Ureter (tissue), 1 donor: ENCODE measurements around the gene PIK3CA. TPM values are rescaled to one million over a fixed set of nuclear protein-coding genes. Genes with fewer than 3 reads are reported as not detected.
"Not testable (repeated sequence)": the region's sequence is repeated elsewhere in the genome, so short reads cannot be mapped to it uniquely, and the experiment has no call there.

ENCODE experiments used
- DNase-seq: peaks from one replicate; pipeline ENCODE4 v3.0.0-alpha.2; 2020; ENCODE audit warnings: low spot score
- total RNA-seq: library from RNA; stranded (reverse); gene quantifications from one replicate; pipeline ENCODE4 v1.2.4, GENCODE V29; 2023
- donor health status: DM: yes; HTN: yes; CAD: no.

The PIK3CA gene
- total RNA-seq, 1 donor from 2014 or later = 22.5 TPM

DNA sequence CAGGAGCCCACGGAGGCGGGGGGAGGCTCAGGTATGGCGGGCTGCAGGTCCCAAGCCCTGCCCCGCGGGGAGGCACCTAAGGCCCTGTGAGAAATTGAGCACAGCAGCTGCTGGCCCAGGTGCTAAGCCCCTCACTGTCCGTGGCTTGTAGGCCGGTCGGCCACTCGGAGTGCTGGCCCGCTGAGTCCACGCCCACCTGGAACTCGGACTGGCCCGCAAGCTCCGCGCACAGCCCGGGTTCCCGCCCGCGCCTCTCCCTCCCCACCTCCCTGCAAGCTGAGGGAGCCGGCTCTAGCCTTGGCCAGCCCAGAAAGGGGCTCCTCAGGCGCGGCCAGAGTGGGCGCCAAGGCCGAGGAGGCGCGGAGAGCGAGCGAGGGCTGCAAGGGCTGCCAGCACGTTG is 115.0 kb downstream of the PIK3CA start:
- no peak for DNase-seq

DNA sequence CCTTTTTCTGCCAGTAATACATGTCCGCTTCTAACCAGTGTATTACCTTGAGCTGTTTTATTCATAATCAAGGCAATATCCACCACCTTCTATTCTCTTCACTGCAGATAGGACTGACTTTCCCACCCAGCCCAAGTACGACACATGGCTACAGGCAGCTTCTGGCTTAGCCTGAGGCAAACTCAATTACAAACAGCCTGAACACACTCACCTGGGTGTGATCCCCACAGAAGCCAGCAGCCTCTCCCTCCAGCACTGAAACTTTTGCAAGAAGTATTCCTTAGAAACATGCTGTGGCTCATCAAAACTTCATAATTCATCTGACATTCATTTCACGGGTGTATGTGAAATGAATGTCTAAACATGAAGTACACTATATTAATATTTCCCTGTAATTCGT is 116.3 kb downstream of the PIK3CA start:
- no peak for DNase-seq

DNA sequence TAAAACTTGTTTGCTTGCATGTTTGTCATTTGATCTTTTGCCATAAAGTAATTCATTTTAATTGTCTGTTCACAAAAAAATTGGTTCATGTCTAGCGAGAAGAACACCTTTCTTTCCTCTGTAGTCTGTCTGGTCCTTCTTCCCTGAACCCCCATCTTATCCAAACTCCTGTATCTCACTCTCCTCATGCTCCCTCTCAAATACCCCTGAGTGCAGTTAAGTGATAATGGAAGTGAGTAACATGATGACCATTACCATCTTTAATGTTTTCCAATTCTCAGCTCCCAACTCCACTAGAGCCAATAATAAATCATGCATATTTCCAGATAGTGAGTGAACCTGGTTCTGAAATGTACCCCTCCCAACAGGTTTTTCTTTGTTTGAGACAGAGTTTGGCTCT is 116.9 kb downstream of the PIK3CA start:
- no peak for DNase-seq

DNA sequence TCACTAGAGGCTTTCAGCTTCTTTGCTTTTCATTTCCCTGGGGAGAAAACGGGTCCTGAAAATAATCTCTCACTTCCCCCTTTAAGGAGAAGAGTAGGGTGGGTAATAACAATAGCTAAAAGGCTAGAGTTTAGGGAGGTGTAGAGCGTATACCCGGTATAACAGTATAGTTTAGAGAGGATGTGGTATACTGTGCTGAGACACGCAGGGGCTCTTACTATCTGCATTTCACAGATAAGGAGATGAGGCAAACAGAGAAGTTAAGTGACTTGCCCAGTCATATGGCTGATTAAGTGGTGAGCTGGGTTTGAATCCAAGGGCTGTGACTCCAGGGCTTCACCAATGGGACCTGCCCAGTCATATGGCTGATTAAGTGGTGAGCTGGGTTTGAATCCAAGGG is 117.7 kb downstream of the PIK3CA start:
- DNase-seq = no peak

DNA sequence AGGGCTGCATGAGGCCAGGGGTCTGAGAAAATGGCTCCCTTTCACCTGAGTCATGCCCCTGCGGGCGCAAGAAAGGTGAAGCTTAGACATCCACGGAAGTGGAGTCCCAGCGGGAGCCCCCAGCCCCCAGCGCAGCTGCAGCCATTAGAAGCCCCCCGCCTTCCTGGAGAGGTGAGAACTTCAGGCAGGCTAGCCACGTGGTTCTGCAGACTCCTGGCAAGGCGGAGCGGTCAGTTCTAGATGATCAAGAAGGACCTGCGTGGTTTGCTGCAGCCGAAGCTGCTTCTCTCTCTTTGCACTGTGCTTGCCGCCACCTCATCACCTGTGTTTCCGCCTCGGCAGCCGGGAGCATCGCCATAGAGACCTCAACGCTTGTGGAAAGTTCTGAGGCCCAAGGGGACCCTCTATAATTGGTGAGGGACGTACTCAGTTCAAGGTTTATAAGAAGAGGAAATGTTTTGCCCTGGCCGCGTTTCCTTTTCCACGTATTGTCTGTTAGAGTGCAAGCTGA is 118.6 kb downstream of the PIK3CA start:
- DNase-seq = no peak

DNA sequence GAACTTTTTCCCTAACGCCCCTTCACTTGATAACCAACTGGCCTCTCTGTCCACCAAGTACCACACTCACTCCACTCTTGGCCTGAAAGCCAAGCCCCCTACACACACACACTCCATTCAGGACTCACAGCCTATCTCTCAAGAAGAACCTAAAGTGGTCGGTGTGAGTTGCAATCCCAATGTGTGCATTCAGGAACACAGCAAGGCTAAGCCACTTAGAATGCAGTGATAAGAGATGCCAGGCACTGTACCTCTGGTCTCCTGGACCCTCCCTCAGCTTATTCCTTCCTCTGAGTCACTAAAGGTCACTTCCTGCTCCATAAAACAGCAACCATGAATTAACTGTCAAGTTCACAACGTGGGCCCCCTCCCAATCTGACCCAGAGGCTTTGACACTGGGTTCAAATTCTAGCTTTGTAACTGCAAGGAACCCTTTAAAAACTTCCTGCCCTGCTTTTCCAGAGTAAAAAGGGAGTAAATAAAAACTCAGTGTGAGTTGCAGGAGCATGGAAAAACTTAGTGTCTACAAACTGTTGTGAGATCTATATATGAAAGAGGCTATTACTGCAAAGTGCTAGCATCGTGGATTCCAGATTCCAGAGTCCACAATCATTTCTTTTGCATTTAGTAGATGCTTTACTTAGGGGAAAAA is 120.4 kb downstream of the PIK3CA start:
- DNase-seq = no peak

DNA sequence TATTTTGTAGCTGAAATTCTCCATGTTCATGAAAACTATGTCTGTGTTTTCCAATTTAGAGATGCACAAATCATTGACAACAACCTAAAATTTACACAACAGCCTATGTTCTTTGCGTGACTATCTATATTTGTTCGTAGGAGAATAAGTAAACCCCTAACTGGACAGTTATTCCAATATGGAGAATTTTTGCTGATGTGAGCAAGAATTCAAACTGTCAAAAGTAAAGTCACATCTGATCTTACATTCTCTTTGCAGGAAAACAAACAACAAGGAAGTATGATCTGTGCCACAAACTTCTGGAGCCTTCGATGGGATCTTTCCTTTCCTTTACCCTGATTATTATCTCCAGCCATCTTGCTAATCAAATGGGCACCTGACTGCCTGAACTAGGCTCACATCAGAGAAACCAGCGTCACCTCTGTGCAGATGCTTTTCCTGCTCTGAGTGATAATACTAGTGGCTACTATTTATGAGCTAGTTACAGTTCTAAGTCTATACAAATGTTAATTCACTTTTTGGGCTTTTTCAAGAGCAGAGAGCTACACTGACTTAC is 121.1 kb downstream of the PIK3CA start:
- DNase-seq = no peak

DNA sequence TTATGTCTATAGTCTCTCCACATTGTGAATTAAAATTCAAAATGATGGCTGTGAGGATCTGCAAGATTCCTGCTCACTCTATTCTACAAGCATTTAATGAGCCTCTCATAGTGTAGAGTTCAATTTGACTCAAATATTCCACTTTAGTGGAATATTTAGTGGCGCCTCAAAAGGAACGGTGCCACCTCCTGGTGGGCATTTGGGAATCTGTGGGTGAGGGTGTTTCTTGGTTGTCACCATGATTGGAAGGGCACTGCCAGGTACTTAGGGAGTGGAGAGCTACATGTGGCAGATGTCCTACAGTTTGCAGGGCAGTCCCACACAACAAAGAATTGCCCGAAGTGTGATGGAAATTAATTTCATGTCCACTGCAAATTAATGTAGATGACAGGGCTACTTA is 124.2 kb downstream of the PIK3CA start:
- DNase-seq = no peak

DNA sequence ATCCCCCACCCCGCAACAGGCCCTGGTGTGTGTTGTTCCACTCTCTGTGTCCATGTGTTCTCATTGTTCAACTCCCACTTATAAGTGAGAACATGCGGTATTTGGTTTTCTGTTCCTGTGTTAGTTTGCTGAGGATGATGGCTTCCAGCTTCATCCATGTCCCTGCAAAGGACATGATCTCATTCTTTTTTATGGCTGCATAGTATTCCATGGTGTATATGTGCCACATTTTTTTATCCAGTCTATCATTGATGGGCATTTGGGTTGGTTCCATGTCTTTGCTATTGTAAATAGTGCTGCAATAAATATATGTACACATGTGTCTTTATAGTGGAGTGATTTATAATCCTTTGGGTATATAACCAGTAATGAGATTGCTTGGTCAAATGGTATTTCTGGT is 126.3 kb downstream of the PIK3CA start:
- not testable (repeated sequence) for DNase-seq

DNA sequence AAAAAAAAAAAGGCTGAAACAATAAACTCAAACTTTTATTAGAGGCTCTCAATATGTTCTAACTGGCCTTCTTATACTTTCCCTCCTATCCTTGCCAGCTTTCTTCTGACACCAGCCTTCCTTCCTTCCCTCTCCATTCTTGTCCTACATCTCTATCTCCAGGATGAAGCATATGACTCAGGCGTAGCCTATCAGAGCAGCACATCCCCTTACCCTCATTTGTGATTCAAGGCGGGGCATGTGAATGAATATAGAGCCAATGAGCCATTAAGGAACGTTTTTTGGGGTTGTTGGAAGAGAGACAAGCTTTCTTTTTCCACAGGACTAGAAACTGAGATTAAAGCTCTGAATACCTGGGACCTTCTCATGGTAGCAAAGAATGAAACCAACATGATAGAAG is 127.8 kb downstream of the PIK3CA start:
- no peak for DNase-seq

DNA sequence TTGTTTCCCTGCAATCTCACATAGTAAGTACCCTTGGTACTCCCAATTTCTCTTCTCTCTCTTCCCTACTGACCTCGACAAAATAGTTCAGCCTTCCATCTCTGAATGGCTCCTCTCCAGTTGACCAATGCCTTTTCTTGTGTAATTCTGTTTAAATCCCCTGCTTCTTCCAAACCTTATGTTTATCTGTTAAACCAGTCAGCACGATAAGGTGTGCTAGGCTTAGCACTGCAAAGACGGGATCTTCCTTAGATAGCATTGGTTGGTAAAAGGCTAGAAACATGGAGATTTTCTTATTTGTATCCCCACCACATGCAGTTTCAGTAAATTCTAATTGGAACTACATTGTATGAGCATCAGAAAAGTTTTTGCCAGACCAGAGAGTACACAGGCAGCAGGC is 128.6 kb downstream of the PIK3CA start:
- no peak for DNase-seq

DNA sequence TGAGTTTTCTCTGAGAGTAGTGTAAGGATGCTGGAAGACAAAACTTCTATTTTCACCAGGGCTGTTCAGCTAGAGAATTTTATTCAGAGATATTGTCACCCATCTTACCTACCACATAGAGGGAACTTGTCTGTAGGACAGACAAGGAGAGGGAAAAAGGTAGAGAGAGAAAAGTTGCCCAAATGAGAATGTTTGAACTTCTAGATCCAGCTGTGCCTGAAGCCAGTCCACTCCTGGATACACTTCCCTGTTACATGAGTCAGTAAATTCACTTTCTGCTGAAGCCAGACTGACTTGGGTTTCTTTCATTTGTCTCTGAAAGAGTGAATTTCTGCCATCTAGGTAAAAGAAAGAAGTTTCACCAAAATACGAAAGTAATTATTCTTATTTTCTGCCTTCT is 130.0 kb downstream of the PIK3CA start:
- no peak for DNase-seq

DNA sequence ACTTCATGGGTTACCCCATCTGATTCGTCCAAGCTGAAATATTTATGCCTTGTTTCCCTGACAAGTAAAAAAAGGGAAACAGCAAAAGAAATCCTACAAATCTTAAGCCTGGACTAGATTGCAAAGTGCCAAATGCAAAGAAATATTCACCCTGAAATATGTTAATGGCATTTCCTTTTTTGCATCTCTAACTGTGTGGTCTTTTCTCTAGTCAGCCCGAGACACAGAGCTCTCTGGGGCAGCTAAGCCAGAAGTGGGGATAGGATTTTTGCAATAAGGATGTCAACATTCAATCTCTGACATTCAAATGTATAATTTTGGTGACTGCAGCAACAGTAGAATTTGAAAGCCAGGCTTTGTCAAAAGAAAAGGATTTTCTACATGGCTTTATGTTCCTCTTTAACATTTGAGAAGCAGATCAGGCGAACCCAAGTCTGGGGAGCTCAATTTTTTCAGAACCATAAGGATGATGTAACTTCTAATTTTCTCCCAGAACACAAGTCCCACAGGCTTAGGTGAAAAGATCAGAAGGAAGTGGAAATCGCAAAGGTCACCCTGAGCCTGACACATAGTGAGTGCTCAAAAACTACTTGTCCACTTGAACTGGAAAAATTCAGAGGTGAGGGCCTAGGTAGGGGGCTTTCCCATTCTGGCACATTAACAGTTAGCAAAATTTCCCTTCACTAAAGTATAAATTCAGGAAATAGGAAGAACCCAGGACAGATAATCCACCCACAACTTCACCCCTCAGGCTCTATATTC is 131.0 kb downstream of the PIK3CA start:
- DNase-seq = no peak

DNA sequence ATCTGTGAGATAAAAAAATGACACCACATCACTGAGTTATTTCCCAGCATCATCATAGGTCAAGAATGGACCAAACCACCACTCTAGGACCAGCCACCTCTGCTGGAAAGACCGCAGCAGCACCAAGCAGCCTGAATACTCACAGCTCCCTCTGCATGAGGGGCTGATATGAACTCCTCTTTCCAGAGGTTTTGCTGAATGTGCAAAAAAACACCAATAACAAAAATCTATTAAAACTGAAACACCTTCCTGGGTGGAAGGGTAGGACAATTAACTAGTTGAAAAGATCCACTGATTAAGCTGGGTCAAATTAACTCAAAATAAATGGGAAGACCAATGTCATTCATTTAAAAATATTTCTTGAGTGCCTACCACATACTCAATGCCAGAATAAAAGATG is 131.7 kb downstream of the PIK3CA start:
- no peak for DNase-seq

DNA sequence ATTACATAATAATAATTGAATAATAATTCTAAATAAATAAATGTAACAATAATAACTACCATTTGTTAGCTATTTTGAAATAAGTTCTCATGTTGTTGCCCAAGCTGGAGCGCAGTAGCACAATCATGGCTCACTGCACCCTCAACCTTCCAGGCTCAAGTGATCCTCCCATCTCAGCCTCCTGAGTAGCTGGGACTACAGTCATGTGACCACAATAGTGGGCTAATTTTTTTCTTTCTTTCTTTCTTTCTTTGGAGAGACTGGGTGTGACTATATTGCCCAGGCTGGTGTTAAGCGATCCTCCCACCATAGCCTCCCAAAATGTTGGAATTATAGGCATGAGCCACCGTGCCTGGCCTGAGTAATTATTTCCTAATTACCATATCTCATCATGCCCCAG is 133.7 kb downstream of the PIK3CA start:
- no peak for DNase-seq

DNA sequence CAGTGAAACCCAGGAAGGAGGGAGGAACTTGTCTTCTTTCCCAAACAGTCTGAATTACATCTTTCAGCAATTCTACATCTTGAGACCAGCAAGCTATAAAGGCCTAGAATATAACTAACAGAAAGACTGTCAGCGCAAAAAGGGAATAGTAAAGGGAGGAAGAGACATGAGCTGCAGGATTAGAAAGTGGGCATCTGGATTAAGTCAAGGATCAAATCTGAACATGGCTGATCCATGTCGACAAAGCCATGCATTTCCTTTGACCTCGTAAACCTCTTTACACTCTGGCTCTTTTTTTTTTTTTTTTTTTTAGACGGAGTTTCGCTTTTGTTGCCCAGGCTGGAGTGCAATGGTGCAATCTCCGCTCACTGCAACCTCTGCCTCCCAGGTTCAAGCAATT is 138.2 kb downstream of the PIK3CA start:
- no peak for DNase-seq

DNA sequence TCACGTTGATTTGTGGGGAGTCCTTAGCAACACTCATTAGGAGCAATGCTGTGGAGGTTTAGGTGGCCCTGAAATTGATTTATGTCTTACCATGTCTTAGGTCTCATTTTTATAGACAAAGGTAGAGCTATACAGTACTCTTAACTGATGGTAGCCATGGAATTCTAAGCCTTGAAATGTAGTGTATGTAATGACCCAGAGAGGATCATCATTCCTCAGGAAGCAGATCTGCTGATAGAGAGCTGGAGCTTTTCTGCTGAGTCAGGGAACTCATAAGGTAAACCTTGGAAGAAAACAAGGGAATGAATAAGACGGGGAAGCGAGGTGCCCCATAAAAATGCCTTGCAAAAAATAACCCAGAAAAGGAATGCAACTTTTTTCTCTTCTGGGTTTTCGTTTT is 140.7 kb downstream of the PIK3CA start:
- no peak for DNase-seq

DNA sequence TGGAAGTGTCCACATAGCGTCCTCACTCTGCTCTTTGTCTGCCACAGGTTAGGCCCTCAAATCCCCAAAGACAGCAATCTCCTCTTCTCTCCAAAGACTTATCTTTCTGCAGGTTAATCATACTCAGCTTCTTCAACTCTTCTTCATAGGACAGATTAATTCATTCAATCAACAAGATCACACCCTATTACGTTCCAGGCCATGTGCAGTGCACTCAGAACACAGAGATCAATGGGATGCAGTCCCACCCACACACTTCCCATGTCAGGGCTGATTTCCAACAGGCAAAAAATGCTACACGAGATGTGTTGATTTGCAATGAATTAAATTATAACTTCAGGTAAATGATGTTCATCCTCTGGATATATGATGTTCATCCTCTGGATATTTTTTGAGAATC is 141.1 kb downstream of the PIK3CA start:
- no peak for DNase-seq

Other genes with a start within 250 kb of the PIK3CA start
- gene ZMAT3, start 76.5 kb upstream of the PIK3CA start, total RNA-seq = 16.7 TPM
- 5.9 TPM for gene KCNMB3, start 102.8 kb downstream of the PIK3CA start, total RNA-seq
- gene ZNF639, start 174.7 kb downstream of the PIK3CA start, total RNA-seq = 32.7 TPM
- 56.0 TPM for gene MFN1, start 199.4 kb downstream of the PIK3CA start, total RNA-seq